Measurements from ENCODE around the gene NAXE.
A peak's percentile ranks its signal among the peaks of the same experiment; 100 is the strongest.
"Not testable (repeated sequence)": the region's sequence is repeated elsewhere in the genome, so short reads cannot be mapped to it uniquely, and the experiment has no call there.

Gene NAXE

DNA sequence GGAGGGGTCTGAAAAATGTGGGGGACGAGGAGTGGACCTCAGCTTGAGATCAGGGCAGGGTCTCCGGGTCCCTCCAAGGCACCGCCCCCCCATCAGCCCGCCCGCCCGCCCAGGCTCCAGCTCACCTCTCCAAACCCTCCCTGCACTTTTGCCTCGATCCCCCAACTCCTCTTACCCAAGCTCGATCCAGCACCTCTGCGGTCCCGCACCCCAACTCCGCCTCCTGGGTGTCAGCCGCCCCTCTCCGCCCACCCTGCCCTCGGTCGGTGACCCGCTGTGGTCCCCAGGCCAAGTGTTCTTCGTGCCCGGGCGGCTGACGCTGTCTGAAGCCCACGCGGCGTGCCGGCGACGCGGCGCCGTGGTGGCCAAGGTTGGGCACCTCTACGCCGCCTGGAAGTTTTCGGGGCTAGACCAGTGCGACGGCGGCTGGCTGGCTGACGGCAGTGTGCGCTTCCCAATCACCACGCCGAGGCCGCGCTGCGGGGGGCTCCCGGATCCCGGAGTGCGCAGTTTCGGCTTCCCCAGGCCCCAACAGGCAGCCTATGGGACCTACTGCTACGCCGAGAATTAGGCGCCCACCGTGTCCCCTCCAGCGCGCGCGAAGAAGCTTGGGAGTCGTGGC is 33.3 kb downstream of the NAXE start:
- no peak for DNase-seq

DNA sequence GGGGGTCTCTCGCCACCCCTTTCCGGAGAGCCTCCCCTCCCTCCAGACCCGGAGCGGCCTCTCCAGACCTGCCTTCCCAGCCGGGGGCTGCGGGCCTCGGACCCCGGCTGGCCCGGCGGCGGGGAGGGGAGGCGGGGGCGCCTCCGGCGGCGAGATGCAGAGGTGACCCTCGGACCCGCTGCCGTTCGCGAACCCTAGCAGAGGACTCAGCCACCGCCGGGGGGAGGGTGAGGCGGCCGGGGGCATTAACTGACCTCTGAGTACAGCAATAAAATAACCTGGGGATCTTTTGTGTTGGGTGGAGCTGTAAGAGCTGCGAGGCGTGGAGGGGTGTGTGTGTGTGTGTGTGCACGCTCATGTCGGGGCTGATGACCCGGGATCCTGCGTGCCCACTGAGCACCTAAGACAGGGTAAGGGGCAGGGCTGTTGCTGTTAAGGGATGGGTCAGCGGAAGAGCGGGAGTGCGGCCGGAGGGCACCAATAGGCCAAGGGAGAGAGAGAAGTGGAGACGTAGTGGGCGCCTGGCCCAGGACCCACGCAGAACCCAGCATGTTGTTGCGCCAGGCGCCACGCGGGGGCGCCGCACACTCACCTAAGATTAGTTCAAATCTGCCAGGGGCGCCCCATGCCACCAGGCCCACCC is 34.0 kb downstream of the NAXE start:
- DNase-seq, result peak; percentile 63

DNA sequence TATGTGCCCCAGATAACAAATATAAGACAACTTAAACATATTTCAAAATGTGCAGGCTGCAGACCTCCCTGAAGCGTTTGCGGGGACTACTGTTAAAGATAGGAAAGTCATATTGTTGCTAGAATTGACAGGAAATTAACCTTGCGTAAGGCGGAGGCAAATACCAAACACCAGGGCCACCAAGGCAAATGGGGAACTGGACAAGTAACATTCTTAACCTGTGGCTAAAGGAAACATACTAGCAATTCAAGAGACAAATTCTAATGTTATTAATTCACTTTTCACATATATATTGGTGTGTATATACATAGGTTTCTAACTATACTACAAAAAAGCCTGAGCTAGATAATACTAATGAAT is 34.5 kb downstream of the NAXE start:
- no peak for DNase-seq

DNA sequence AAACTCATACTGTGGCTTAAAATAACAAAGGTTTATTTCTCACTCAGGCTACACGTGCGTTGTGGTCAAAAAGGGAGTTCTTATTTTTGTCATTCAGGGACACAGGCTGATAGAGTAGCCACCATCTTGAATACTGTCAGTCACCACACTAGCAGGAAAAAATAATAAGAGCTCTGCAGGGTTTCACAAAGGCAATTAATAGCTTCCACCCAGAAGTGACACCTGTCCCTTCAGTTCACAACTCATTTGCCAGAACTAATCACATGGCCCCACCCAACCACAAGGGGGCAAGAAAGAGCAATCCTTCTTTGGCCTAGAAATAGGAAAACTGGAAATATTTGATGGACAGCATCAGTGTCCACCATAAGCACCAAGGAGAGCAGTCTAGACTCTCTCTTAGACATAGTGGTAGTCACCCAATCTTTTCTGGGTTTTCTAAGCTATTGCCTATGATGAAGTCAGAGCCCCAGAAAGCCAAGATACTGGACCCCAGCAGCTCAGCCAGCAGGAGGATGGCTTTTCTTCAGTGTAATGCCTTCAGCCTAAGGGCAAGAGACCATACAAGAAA is 35.8 kb downstream of the NAXE start:
- peak; percentile 56 for DNase-seq

DNA sequence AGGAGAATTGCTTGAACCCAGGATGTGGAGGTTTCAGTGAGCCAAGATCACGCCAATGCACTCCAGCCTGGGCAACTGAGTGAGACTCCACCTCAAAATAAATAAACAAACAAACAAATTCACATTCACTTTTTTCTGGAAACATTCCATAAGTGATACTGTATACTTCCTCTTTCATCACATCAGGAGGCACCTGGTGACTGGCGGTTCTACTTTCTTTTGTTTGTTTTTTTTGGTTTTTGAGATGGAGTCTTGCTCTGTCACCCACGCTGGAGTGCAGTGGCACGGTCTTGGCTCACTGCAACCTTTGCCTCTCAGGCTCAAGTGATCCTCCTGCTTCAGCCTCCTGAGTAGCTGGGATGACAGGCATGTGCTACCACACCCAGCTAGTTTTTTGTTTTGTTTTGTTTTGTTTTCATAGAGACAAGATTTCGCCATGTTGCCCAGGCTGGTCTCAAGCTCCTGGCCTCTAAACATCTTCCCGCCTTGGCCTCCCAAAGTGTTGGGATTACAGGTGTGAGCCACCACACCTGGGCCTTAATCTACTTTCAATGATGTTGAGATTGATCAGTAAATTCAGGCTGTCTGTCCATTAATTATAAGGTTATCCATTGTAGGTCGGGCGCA is 38.4 kb downstream of the NAXE start:
- no peak for DNase-seq

DNA sequence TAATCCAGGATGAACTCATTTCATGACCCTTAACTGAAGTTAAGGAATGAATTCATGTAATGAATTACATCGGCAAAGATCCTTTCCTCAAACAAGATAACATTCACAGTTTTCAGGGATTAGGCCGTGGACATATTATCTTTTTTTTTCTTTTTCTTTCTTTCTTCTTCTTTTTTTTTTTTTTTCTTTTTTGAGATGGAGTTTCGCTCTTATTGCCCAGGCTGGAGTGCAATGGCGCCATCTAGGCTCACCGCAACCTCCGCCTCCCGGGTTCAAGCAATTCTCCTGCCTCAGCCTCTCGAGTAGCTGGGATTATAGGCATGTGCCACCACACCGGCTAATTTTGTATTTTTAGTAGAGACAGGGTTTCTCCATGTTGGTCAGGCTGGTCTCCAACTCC is 39.6 kb downstream of the NAXE start:
- DNase-seq, result not testable (repeated sequence)

DNA sequence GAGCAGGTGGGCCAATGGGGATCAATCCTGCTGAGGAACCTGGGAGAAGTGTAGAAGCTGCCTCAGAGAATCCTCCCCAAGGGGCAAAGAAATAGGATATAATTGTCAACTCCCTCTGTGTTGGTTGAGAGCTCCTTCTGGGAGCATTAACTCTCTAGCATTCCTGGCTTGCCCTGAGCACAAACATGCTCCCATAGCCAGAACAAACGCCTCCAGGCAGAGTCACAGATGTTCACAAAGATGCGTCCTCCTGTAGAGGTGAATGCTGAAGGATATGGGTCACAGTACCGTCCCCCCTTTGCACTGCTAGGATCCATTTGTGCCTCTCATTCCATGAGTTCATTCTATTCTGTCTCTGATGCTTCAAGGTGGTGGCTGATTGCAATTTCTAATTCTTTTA is 40.8 kb downstream of the NAXE start:
- no peak for DNase-seq

DNA sequence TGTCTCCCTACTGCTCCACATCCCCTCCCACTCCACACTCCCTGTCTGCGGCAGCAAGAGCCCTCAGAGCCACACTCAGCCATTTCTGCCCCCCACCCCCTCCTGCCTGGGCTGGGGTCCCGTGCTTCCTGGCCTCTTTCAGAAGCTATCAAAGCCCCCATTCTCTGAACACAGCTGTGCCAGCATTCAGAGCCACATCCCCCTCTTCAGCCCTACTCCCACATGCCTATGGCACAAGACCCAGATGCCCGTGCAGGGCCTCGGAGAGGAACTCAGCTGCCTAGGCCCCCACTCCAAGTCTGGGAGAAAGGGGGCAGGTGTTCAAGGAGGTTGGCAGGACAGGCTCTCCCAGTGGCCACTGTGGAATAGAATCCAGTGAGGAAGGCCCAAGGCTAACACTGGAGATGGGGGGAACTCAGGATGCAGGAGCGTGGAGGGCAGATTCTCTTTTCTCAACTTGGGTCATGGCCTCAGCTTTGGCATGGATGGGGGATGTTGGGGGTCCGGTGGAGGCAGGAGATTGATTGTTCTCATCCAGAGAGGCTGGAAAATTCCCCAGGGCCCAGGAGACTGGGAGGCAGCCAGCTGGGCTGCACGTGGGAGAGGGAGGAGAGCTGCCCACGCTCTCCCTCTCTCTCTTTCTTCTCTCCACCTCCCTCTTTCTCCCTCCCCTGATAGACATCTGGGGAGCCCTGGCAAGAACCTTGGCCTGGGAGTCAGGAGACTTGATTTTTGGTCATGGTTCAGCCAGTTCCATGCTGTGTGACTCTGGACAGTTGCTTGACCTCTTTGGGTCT is 46.8 kb downstream of the NAXE start:
- no peak for DNase-seq

DNA sequence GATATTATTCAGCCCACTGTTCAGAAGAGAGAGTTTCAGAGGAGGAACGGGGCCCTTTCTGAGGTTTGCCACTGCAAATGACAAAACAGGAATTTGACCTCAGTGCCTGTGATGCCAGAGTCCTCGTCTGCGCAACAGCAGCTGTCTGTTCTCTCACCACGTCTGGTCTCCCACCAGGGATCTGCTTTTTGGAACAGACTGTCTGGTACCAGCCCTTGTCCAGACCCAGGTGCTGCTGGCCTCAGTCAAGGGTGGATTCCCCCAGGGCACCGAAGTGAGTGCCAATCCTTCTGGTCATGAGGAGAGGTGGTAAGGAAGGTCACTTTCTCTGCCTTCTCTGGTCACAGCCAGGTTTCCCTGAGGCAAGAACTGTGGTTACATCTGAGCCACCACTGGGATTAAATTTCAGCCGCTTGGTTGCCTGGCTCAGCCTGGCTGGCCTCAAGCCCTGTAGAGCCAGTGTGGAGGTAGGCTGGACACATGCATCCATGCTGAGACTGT is 48.1 kb downstream of the NAXE start:
- DNase-seq, result no peak

DNA sequence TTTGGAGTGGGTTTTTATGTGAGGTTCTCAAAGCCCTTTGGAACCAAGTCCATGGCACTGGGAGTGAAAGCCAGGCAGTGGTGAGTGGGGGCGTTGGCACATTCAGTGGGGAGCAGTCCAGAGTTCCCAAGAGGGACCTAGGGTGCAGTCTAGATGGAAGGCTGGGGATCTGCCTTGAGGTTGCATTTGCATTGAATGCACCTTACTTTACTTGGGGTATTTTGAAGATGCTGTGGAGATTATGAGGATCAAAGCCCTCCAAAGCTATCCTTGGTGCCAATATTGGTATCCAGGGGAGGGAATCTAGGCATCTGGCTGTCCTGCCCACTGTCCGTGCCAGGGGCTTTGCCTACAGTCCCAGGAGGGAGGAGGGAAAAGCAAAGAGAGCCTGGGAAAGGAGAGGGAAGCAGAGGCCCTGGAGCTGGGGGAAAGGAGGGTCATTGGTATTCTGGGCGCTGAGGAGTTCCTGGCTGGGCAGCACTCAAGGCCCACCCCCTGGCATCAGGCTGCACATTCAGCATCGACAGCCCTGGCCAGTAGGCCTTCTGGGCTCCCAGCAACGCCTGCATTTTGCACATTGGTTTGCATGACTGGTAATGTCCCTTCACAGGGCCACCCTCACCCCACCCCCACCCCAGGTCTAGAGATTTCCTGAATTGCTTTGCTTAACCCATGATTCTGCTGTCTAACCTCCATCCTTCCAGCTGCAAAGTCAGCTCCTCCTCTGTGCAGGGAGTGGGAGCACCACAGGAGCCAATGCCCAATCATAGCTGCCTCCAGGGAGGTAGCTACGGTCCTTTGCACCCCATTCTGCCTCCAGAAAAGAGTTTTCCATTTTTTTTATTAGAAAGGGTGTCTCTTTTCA is 49.5 kb downstream of the NAXE start:
- DNase-seq, result no peak

DNA sequence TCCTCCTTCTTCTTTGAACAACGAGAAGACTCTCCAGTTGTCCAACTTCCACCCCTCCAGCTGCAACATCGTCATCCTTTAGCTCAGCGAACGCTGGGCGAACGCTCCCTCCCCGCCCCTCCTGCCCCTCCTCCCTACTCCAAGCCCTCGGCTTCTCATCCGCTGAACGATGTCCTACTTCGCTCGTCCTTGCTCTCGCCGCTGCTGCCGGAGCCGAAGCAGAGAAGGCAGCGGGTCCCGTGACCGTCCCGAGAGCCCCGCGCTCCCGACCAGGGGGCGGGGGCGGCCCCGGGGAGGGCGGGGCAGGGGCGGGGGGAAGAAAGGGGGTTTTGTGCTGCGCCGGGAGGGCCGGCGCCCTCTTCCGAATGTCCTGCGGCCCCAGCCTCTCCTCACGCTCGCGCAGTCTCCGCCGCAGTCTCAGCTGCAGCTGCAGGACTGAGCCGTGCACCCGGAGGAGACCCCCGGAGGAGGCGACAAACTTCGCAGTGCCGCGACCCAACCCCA is 50.2 kb downstream of the NAXE start, which contains the start of gene BCAN:
TSS of gene BCAN (plus strand) at position 357 of the 504 bp plus-strand sequence. CDS start 3,938 bp downstream, outside the sequence.
- DNase-seq, result no peak

DNA sequence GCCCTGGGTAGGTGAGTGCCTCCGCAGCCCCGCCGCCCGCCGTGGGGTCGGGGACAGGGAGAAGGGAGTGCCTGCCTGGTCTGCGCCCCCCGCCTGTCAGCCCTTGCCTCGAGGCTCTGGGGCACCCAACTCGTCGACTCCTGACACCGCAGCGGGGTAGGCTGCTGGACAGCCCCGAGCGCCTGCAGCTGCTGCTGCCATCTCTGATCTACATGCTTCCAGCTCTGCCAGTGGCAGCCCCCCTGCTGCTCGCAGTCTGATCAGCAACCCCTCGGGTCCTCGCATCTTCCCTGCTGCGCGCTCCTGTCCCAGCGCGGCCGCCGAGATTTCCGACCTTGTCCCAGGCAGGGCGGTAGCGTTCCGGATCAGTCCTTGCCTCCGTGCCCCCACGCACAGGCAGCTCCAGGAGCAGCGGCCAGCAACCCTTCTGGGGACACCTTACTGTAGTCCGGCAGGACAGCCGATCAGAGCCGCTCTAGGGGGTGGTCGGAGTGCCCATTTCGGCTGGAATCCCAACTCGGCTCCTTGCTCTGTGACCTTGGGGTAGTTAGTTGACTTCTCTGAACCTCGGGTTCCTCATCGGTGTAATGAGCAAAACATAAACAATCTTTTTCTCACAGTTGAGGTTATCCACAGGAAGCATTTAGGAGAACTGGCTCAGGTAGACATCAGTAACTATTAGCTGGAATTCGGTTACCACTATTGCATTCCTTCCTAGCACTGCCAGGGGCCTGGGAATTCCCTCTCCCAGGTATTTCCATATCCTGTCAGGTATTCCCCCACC is 50.9 kb downstream of the NAXE start:
- no peak for DNase-seq

DNA sequence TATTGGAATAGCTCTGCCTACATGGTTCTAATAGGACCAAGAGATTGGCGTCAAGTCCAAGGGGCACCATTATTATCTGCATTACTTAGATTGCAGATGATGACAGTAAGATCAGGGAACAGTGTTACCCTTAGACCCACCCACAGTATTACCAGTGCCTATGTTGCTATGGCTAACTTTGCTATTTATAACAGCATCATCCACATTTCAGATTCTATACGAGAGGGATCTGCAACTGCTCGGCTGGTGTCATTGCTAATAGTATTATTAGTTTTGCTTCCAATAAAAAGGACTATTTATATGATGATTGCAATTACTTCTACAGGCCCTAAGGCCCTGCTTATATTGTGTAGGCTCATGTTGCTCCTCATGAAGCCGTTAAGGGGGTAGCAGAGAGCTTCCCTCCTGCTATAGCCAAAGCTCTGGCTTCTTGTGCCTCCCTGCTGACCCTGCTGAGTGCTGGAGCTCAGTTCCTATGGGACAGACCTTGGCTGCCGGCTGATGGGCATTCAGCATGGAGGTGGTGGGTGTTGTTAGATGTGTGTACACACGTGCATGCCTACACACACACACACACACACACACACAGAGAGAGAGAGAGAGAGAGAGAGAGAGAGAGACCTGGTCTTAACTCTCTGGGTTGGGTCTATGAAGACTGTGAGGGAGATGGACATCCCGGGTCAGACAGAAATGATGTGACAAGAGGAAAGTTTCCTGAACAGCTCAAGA is 51.6 kb downstream of the NAXE start:
- no peak for DNase-seq

DNA sequence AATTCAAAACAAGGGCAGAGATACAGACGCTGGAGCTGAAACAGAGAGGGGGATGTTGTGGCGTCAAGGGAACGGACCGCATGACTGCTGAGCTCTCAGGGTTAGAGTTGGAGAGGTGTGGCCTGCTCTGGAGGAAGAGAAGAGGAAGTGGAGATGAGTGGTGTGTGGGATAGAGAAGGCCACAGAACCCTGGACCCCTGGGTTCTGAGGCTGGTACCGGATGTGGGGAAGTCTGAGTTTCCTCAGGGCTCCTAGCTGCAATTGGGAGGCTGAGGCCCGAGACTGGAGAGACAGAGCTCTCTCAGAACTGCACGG is 52.2 kb downstream of the NAXE start:
- DNase-seq, result no peak
